Astrocyte of the cerebellum (primary cell): ENCODE results near the gene FAM24B.

Experiments used
- DNase-seq: peaks from one replicate; pipeline ENCODE4 v3.0.0-alpha.2; 2011; ENCODE audit warnings: low read depth
- H3K4me3 ChIP-seq: 2 replicates; pipeline ENCODE4 v1.5.1; 2011; ENCODE audit warnings: mild to moderate bottlenecking, low read depth, low read length, moderate library complexity
- CTCF ChIP-seq: IDR thresholded peaks from 2 replicates; pipeline ENCODE4 v1.5.1; 2012; ENCODE audit warnings: low read length, low read depth, moderate library complexity, mild to moderate bottlenecking; ENCODE audit errors: missing control alignments
- in situ Hi-C: cut with HindIII; loops from 2 replicates; pipeline ENCODE4 v1.10.0; 2017; ENCODE audit warnings: low sequenced_read_pairs

The FAM24B gene

DNA sequence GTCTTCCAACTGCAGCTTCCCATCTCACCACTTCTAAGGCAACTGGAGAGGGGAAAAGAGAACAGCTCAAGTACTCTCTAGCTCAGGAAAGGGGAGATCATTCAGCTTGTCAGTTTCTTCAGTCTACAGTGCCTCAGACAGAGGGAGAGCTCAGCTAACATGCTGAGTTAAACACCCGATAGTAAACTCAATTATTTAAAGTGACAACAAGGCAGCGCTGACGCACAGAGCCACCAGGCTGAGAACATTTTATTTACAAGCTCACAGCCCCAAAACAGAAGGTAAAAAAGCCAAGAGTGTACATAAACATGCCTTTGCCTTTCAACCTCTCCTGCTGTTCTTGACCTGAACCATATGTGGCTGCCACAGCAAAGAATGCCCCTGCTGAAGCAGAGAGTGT, 23.6 kb downstream of the FAM24B start:
- no peak overlapping the region for H3K4me3 ChIP-seq
- TF ChIP-seq CTCF, result no peak
- in situ Hi-C loops, result no loop called here
- no peak for DNase-seq

DNA sequence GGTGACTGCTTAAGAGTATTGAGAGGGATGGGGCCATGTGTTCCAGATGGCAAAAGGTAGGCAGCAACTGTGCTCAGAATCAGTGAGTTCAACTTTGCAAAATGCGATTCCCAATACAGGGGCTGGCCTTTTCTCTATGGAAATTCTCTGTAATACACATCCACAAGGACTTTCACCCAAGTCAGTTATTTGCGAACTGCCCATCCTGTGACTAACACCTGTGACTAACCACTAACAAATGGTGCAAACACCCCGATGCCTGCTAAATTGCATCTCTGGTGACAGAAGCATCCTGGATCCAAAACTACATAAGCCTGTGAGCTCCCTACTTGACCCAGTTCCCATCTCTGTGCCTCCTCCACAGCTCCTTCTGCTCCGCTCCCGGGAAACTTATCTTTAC, 24.7 kb downstream of the FAM24B start:
- in situ Hi-C loops, result no loop called here
- no peak overlapping the region for H3K4me3 ChIP-seq
- TF ChIP-seq CTCF, result no peak
- no peak for DNase-seq

GRCh38 chr10:122853665-122854313, 25.6 kb downstream of the FAM24B start:
- TF ChIP-seq CTCF, result no peak
- in situ Hi-C loops, result no loop called here
- H3K4me3 ChIP-seq, result no peak overlapping the region
- DNase-seq, result no peak

- no peak overlapping the region for H3K4me3 ChIP-seq
- DNase-seq, result no peak
- in situ Hi-C loops, result no loop called here
- TF ChIP-seq CTCF, result no peak
These were observed 27.1 kb downstream of the FAM24B start for GRCh38 chr10:122852261-122852660.

- no peak for TF ChIP-seq CTCF
- DNase-seq, result peak; percentile 42
- in situ Hi-C loops, result no loop called here
- no peak overlapping the region for H3K4me3 ChIP-seq
These were observed 28.4 kb downstream of the FAM24B start for GRCh38 chr10:122850705-122851640.

DNA sequence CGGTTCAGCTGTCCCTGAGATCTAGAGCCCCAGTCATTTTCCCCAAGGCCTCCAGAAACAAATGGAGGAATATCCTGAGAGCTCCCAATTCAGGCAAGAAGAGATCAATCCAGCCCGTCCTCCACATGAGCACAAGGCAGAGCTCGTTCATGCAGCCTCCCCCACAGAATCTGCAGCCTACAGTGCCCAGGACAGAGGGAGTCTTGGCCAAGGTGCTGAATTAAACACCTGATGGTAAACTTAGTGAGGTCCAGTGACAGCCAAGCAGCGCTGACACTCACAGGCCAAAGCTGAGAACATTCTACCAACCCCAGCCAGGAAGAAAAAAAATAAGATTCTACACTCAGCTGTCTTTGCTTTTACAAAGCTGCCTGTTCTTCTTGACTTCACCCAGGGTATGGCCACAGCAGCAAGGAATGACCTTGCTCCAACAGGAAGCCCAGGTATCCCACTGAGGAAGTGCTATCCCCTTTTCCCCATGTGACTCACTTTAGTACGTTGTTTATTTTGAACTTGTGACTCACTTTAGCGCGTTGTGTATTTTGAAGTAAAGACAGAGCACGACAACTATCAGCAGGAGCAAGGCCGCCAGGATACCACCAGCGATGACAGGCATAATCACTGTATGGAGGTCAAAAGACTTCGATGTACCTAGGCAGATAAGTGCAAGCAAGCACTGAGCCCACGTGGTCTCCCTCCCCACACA, 29.3 kb downstream of the FAM24B start:
- in situ Hi-C loops, result no loop called here
- TF ChIP-seq CTCF, result no peak
- H3K4me3 ChIP-seq, result no peak overlapping the region
- DNase-seq, result no peak
